Measurements from ENCODE around the gene ANO2. TPM values are rescaled to one million over a fixed set of nuclear protein-coding genes. Genes with fewer than 3 reads are reported as not detected.

ANO2 gene
- polyA plus RNA-seq, 1 experiment = 0.09 TPM

GRCh38 chr12:5969974-5970690, 25.1 kb upstream of the ANO2 start:
- DNase-seq (ENCODE audit: low read depth, low spot score) = no peak
- ChIA-PET POLR2A (no interaction called here), CTCF (interaction anchor here (1.2 kb wide), 1 partner anchor 18 kb away, joined by 4 read pairs; no protein-coding TSS in a partner anchor)
- H3K27ac ChIP-seq (ENCODE audit: low read depth, low read length) = no peak overlapping the region
- peaks cover 34% of the 10 kb centered on the region for H3K27me3 ChIP-seq (ENCODE audit: control insufficient read depth, insufficient read depth, low read length)
- H3K4me3 ChIP-seq (ENCODE audit: low read depth, low read length) = no peak overlapping the region
- H3K9me3 ChIP-seq (ENCODE audit: control insufficient read depth, insufficient read depth, low read length) = no peaks in the 10 kb centered on the region
- TF ChIP-seq, protein P1, sequence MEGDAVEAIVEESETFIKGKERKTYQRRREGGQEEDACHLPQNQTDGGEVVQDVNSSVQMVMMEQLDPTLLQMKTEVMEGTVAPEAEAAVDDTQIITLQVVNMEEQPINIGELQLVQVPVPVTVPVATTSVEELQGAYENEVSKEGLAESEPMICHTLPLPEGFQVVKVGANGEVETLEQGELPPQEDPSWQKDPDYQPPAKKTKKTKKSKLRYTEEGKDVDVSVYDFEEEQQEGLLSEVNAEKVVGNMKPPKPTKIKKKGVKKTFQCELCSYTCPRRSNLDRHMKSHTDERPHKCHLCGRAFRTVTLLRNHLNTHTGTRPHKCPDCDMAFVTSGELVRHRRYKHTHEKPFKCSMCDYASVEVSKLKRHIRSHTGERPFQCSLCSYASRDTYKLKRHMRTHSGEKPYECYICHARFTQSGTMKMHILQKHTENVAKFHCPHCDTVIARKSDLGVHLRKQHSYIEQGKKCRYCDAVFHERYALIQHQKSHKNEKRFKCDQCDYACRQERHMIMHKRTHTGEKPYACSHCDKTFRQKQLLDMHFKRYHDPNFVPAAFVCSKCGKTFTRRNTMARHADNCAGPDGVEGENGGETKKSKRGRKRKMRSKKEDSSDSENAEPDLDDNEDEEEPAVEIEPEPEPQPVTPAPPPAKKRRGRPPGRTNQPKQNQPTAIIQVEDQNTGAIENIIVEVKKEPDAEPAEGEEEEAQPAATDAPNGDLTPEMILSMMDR (IDR thresholded peaks at IDR 0.05; ENCODE audit: low read depth, low read length) = no peak

GRCh38 chr12:5969156-5969973, 24.3 kb upstream of the ANO2 start:
- Histone ChIP-seq H3K27me3 (ENCODE audit: control insufficient read depth, insufficient read depth, low read length) (peaks cover 34% of the 10 kb centered on the region), H3K4me3 (ENCODE audit: low read depth, low read length) (no peak overlapping the region), H3K9me3 (ENCODE audit: control insufficient read depth, insufficient read depth, low read length) (no peaks in the 10 kb centered on the region), H3K27ac (ENCODE audit: low read depth, low read length) (no peak overlapping the region)
- DNase-seq (ENCODE audit: low read depth, low spot score) = no peak
- TF ChIP-seq, protein P1 (IDR thresholded peaks at IDR 0.05; ENCODE audit: low read depth, low read length) = no peak
- ChIA-PET POLR2A (no interaction called here), CTCF (interaction anchor here (0.5 to 1.2 kb wide), 2 partner anchors 13 to 19 kb away, joined by 3 to 4 read pairs; no protein-coding TSS in a partner anchor)

GRCh38 chr12:5967645-5968415, 22.8 kb upstream of the ANO2 start:
- H3K4me3 ChIP-seq (ENCODE audit: low read depth, low read length) = no peak overlapping the region
- H3K9me3 ChIP-seq (ENCODE audit: control insufficient read depth, insufficient read depth, low read length) = no peaks in the 10 kb centered on the region
- no peak for DNase-seq (ENCODE audit: low read depth, low spot score)
- H3K27me3 ChIP-seq (ENCODE audit: control insufficient read depth, insufficient read depth, low read length) = peaks cover 25% of the 10 kb centered on the region
- POLR2A ChIA-PET = no interaction called here
- CTCF ChIA-PET = interaction anchor here (0.6 to 1.1 kb wide), 3 partner anchors 9 to 539 kb away, joined by 3 to 4 read pairs (median 3); no protein-coding TSS in a partner anchor
- no peak overlapping the region for H3K27ac ChIP-seq (ENCODE audit: low read depth, low read length)
- TF ChIP-seq, protein P1 (IDR thresholded peaks at IDR 0.05; ENCODE audit: low read depth, low read length) = no peak

DNA sequence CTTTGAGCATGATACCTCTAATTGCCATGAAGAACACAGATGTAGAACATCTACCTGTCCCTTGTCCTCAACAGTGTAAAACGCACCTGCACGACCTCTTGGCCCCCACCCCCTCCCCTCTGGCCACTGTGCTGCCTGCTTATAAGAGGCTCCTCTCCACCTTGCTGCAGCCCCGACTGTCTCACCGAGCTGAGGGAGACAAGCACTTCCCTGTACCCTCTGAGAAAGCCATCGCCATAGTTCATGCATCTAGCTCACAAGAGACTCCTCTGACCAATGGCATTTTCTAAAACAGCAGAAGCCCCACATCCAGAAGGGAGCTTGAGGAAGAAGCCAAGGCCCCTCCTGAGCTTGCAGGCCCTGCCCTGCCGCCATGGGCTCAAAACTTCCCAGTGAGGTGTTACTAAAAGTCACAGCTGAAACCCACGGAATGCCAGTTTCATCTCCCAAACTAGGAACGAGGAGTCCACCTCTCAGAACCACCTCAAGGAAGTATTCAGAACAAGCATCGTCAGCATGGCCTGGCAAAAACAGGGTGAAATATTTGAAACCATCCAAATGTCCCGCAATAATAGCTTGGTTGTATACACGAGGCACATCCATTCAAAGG, 21.5 kb upstream of the ANO2 start:
- Histone ChIP-seq H3K27me3 (ENCODE audit: control insufficient read depth, insufficient read depth, low read length) (peaks cover 17% of the 10 kb centered on the region), H3K27ac (ENCODE audit: low read depth, low read length) (no peak overlapping the region), H3K4me3 (ENCODE audit: low read depth, low read length) (no peak overlapping the region), H3K9me3 (ENCODE audit: control insufficient read depth, insufficient read depth, low read length) (no peaks in the 10 kb centered on the region)
- ChIA-PET CTCF (interaction anchor here (0.6 to 1.8 kb wide), 8 partner anchors 22 to 539 kb away, joined by 3 to 16 read pairs (median 4); partner anchors contain the start of gene ANO2), POLR2A (no interaction called here)
- TF ChIP-seq, protein P1 (IDR thresholded peaks at IDR 0.05; ENCODE audit: low read depth, low read length) = no peak
- no peak for DNase-seq (ENCODE audit: low read depth, low spot score)
